CD4-positive, CD25-positive, alpha-beta regulatory T cell (primary cell): ENCODE measurements around the gene IGSF6. TPM values are rescaled to one million over a fixed set of nuclear protein-coding genes. Genes with fewer than 3 reads are reported as not detected.
"Not testable (repeated sequence)": the region's sequence is repeated elsewhere in the genome, so short reads cannot be mapped to it uniquely, and the experiment has no call there.

Source experiments
- ATAC-seq, 2 donors: fragments of 150-1000 bp; cut with Tn5 transposase; one replicate each; pipeline ENCODE4 v1.10.0; 2021; ENCODE audit warnings: low read depth in 2 of 2, moderate number of reproducible peaks in 2 of 2, moderate library complexity in 1 of 2
- DNase-seq, 3 donors: peaks; one replicate each; pipeline versions ENCODE4 v3.0.0 to v3.0.0-alpha.2; 2012 to 2022; ENCODE audit warnings: mixed read lengths in 1 of 3
- H3K27ac ChIP-seq: one replicate; pipeline ENCODE4 v1.7.0; 2013; ENCODE audit warnings: mild to moderate bottlenecking, low read length; ENCODE audit not compliant: insufficient read depth, poor library complexity, severe bottlenecking
- H3K27me3 ChIP-seq: one replicate; pipeline ENCODE4 v1.7.0; 2013; ENCODE audit warnings: low read length; ENCODE audit not compliant: control insufficient read depth, insufficient read depth
- H3K36me3 ChIP-seq: one replicate; pipeline ENCODE4 v1.7.0; 2013; ENCODE audit warnings: mild to moderate bottlenecking, low read length, moderate library complexity; ENCODE audit not compliant: control insufficient read depth, insufficient read depth
- H3K4me1 ChIP-seq: 2 replicates; pipeline ENCODE4 v1.7.0; 2013; ENCODE audit warnings: mild to moderate bottlenecking, low read length; ENCODE audit not compliant: insufficient read depth, control insufficient read depth, poor library complexity, severe bottlenecking
- H3K4me3 ChIP-seq: one replicate; pipeline ENCODE4 v1.7.0; 2013; ENCODE audit warnings: low read depth, mild to moderate bottlenecking, low read length, moderate library complexity
- H3K9me3 ChIP-seq, 2 experiments: 1 replicate in 1 of 2; 2 replicates in 1 of 2; pipeline ENCODE4 v1.7.0; 2013; ENCODE audit warnings: low read length in 2 of 2, mild to moderate bottlenecking in 1 of 2, moderate library complexity in 1 of 2; ENCODE audit not compliant: control insufficient read depth in 2 of 2
- H3K27ac Mint-ChIP-seq, 3 donors: one replicate each; pipeline ENCODE4 v1.8.0; 2020 to 2022; ENCODE audit warnings: mild to moderate bottlenecking in 3 of 3, mixed read lengths in 3 of 3, moderate library complexity in 2 of 3
- H3K27me3 Mint-ChIP-seq: one replicate; pipeline ENCODE4 v1.8.0; 2022; ENCODE audit warnings: mild to moderate bottlenecking, mixed read lengths
- H3K36me3 Mint-ChIP-seq: one replicate; pipeline ENCODE4 v1.8.0; 2020; ENCODE audit warnings: mixed read lengths
- H3K4me1 Mint-ChIP-seq, 4 donors: one replicate each; pipeline ENCODE4 v1.8.0; 2020 to 2022; ENCODE audit warnings: mixed read lengths in 4 of 4, mild to moderate bottlenecking in 1 of 4
- H3K4me3 Mint-ChIP-seq, 4 donors: one replicate each; pipeline ENCODE4 v1.8.0; 2020 to 2022; ENCODE audit warnings: mild to moderate bottlenecking in 4 of 4, mixed read lengths in 4 of 4, moderate library complexity in 3 of 4
- H3K9me3 Mint-ChIP-seq, 7 donors: one replicate each; pipeline ENCODE4 v1.8.0; 2020 to 2022; ENCODE audit warnings: mixed read lengths in 7 of 7, mild to moderate bottlenecking in 3 of 7, moderate library complexity in 2 of 7
- polyA plus RNA-seq, 4 donors: library from polyadenylated mRNA; unstranded; fragments of 300-500 nt; fragmentation: Illumina TruSeq; gene quantifications; one replicate each; pipeline ENCODE4 v1.2.3, GENCODE V29; 2021
- total RNA-seq: library from RNA; stranded (reverse); gene quantifications from one replicate; pipeline ENCODE4 v1.2.3, GENCODE V29; 2022

Gene IGSF6
- total and polyA plus RNA-seq, 5 donors from 2014 or later: 0.13 to 1.1 (median 0.20) TPM

DNA sequence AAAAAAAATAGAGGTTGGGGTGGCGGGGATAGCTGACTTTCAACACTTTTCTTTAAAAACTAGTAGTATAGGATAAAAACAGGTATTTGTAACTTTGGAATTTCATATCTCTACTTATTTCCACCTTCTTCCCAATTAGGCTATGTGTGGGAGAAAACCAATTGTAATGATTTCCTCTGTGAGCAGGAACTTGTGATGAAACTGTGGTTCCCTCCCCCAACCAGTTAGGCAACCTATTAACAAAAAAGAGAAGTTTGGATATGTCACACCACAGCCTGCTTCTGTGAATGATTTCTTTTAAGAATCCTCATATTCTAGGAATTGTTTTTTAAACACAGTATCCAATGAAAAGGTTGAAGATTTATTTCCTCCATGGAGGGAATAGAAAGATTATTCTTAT is 1.9 kb downstream of the IGSF6 start:
- H3K36me3 Mint-ChIP-seq: peaks cover 9% of the 10 kb centered on the region
- peak overlapping the region in 1 of 3 donors; percentile 5 for H3K27ac Mint-ChIP-seq
- no peak overlapping the region for H3K4me3 Mint-ChIP-seq
- Histone ChIP-seq H3K4me3 (no peak overlapping the region), H3K9me3 (no peaks in the 10 kb centered on the region), H3K4me1 (peaks cover 32% of the 10 kb centered on the region), H3K36me3 (peaks cover 12% of the 10 kb centered on the region), H3K27ac (no peak overlapping the region), H3K27me3 (no peaks in the 10 kb centered on the region)
- DNase-seq (no peak), ATAC-seq (no peak)
- no peaks in the 10 kb centered on the region for H3K27me3 Mint-ChIP-seq
- no peaks in the 10 kb centered on the region for H3K9me3 Mint-ChIP-seq
- peaks cover 9 to 55% (median 30%) of the 10 kb centered on the region in 4 donors for H3K4me1 Mint-ChIP-seq

DNA sequence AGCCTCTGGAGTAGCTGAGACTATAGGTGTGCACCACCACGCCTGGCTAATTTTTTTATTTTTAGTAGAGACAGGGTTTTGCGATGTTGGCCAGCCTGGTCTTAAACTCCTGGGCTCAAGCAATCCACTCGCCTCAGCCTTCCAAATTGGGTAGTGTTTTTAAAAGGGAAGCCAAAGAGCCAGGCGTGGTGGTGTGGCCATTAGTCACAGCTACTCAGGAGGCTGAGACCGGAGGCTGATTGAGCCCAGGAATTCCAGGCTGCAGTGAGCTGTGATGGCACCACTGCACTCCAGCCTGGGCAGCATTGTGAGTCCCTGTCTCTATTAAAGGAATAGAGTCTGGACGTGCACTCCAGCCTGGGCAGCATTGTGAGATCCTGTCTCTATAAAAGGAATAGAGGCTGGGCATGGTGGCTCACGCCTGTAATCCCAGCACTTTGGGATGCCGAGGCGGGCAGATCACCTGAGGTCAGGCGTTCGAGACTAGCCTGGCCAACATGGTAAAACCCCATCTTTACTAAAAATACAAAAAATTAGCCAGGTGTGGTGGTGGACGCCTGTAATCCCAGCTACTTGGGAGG is 2.5 kb downstream of the IGSF6 start:
- ATAC-seq, H3K27ac ChIP-seq, H3K27me3 ChIP-seq, H3K27me3 Mint-ChIP-seq, H3K9me3 Mint-ChIP-seq, H3K9me3 ChIP-seq, H3K4me3 ChIP-seq, DNase-seq, H3K27ac Mint-ChIP-seq, H3K36me3 ChIP-seq, H3K36me3 Mint-ChIP-seq, H3K4me3 Mint-ChIP-seq: not testable (repeated sequence)
- H3K4me1 Mint-ChIP-seq: peaks cover 11 to 61% (median 35%) of the 10 kb centered on the region in 4 donors
- peaks cover 33% of the 10 kb centered on the region for H3K4me1 ChIP-seq

DNA sequence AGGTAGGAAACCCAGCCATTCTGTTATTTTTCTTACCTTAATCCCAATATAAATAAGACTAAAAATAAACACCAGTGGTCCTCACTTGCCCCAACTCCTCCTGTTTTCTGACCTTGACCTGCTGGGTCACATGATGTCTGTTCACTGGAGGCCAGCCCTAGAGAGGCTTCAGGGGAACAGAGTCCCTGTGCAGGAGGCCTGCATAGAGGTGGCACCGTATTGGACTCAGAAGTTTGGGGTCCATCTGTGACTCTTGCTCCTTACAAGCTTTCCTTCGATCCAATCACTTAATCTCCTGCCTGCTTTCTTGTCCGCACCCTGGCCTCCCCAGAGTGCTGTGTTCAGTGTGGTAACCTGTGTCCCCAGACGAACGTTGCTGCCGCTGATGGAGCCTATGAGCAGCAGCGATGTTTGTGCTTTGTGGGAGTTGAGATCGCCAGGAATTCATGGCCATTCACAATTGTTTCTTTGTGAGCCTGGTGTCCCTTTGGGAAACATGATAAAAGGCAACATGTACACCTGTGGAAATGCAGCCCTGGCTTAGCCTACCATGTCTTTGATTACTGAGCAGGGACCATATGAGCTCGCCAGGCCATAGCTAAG is 4.7 kb downstream of the IGSF6 start:
- Histone ChIP-seq H3K36me3 (no peaks in the 10 kb centered on the region), H3K4me1 (peaks cover 33% of the 10 kb centered on the region), H3K9me3 (no peaks in the 10 kb centered on the region), H3K4me3 (peak overlapping the region; percentile 62), H3K27me3 (no peaks in the 10 kb centered on the region), H3K27ac (peak overlapping the region; percentile 81)
- no peaks in the 10 kb centered on the region for H3K9me3 Mint-ChIP-seq
- H3K4me3 Mint-ChIP-seq: peak overlapping the region; percentile 48 to 89 (median 82)
- peaks cover 17 to 65% (median 35%) of the 10 kb centered on the region in 4 donors for H3K4me1 Mint-ChIP-seq
- no peaks in the 10 kb centered on the region for H3K36me3 Mint-ChIP-seq
- no peak for DNase-seq
- no peak for ATAC-seq
- H3K27me3 Mint-ChIP-seq: no peaks in the 10 kb centered on the region
- peak overlapping the region; percentile 61 to 94 (median 93) for H3K27ac Mint-ChIP-seq

DNA sequence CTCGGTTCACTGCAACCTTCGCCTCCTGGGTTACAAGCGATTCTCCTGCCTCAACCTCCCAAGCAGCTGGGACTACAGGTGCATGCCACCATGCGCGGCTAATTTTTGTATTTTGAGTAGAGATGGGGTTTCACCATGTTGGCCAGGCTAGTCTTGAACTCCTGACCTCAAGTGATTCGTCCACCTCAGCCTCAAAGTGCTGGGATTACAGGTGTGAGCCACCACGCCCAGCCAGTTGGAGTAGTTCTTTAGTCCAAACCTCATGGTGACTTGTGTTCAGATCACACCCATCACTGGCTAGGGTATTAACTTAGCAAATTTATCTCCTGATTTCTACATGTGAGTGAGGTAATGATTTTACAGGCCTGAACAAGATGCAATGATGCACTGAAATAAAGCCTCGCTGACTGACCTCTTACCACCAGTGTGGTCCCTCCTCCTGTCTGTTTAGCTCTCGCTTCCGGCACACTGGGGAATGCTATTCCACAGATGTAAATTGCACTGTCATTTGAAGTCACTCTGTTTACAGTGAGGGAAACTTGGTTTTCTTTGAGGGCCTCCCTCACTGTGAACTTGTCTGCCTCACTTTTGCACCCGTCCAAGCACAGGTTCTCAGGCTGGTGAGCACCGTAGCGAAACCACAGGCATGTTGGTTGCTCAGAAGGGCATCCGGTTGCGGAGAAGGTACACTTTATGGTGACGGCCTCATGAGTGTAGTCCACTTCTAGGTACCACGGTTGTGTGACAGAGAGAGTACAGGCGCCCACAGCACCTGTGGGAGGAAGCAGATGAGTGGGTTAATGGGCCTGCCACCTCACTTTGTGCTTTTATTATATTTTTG is 5.5 kb downstream of the IGSF6 start:
- H3K36me3 Mint-ChIP-seq: no peaks in the 10 kb centered on the region
- H3K9me3 ChIP-seq: no peaks in the 10 kb centered on the region
- H3K4me1 ChIP-seq: peaks cover 33% of the 10 kb centered on the region
- peak overlapping the region; percentile 93 for H3K4me3 ChIP-seq
- ATAC-seq (peak; percentile 93 to 94), DNase-seq (peak; percentile 43 to 94 (median 74))
- peak overlapping the region; percentile 78 to 89 (median 82) for H3K4me3 Mint-ChIP-seq
- H3K9me3 Mint-ChIP-seq: no peaks in the 10 kb centered on the region
- H3K27ac Mint-ChIP-seq: peak overlapping the region; percentile 93 to 99 (median 94)
- peaks cover 15 to 60% (median 35%) of the 10 kb centered on the region in 4 donors for H3K4me1 Mint-ChIP-seq
- H3K27ac ChIP-seq: peak overlapping the region; percentile 81
- no peaks in the 10 kb centered on the region for H3K27me3 ChIP-seq
- H3K36me3 ChIP-seq: no peaks in the 10 kb centered on the region
- H3K27me3 Mint-ChIP-seq: no peaks in the 10 kb centered on the region

DNA sequence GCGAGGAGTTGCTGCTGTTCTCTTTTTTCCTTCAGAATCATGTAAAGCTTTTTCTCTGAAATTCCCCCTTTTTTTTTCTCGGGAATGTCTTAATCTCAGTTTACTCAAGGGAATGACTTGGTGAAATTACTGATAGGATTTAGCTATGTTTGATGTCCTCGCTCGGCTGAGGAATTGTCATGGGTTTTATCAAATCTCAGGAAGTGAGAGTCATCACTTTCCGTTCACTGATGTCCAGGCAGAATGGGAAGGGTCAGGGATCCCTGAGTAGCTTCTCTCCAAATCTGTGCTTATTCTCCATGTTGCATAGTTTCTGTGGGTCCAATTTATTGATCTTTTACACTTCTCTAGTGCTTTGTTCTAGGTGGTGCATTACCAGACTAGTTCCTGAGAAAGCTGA is 6.3 kb downstream of the IGSF6 start:
- Mint-ChIP-seq H3K36me3 (no peaks in the 10 kb centered on the region), H3K27ac (peak overlapping the region; percentile 77 to 94 (median 93)), H3K9me3 (no peaks in the 10 kb centered on the region), H3K27me3 (no peaks in the 10 kb centered on the region), H3K4me1 (peaks cover 11 to 59% (median 34%) of the 10 kb centered on the region in 4 donors), H3K4me3 (peak overlapping the region; percentile 78 to 90 (median 84))
- no peak for DNase-seq
- H3K27ac ChIP-seq: peak overlapping the region; percentile 81
- H3K27me3 ChIP-seq: no peaks in the 10 kb centered on the region
- peaks cover 33% of the 10 kb centered on the region for H3K4me1 ChIP-seq
- H3K9me3 ChIP-seq: no peaks in the 10 kb centered on the region
- H3K4me3 ChIP-seq: peak overlapping the region; percentile 93
- no peak for ATAC-seq
- no peaks in the 10 kb centered on the region for H3K36me3 ChIP-seq

DNA sequence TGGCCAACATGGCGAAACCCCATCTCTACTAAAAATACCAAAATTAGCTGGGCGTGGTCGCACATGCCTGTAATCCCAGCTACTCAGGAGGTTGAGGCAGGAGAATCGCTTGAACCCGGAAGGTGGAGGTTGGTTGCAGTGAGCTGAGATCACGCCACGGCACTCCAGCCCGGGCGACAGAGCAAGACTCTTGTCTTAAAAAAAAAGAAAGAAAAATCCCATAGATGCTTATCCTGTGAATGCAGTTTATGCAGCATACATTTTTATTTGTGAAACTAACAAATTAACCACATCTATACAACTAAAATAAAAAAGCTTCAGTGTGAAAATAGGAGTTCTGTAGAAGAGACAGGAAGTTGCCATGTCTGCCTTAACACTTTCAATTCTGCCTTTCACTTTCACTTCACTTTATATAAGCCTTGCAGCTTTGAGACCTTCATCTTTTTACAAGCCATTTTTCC is 7.1 kb downstream of the IGSF6 start:
- peaks cover 36% of the 10 kb centered on the region for H3K4me1 ChIP-seq
- peak overlapping the region; percentile 93 for H3K4me3 ChIP-seq
- H3K27ac Mint-ChIP-seq: peak overlapping the region; percentile 77 to 94 (median 93)
- H3K9me3 Mint-ChIP-seq: no peaks in the 10 kb centered on the region
- DNase-seq (peak in 2 of 3 donors; percentile 75 to 86), ATAC-seq (peak; percentile 39)
- peak overlapping the region; percentile 81 for H3K27ac ChIP-seq
- peak overlapping the region; percentile 76 to 90 (median 84) for H3K4me3 Mint-ChIP-seq
- H3K27me3 Mint-ChIP-seq: no peaks in the 10 kb centered on the region
- peaks cover 16 to 65% (median 39%) of the 10 kb centered on the region in 4 donors for H3K4me1 Mint-ChIP-seq
- H3K9me3 ChIP-seq: no peaks in the 10 kb centered on the region
- H3K36me3 Mint-ChIP-seq: no peaks in the 10 kb centered on the region
- no peaks in the 10 kb centered on the region for H3K27me3 ChIP-seq
- H3K36me3 ChIP-seq: no peaks in the 10 kb centered on the region

DNA sequence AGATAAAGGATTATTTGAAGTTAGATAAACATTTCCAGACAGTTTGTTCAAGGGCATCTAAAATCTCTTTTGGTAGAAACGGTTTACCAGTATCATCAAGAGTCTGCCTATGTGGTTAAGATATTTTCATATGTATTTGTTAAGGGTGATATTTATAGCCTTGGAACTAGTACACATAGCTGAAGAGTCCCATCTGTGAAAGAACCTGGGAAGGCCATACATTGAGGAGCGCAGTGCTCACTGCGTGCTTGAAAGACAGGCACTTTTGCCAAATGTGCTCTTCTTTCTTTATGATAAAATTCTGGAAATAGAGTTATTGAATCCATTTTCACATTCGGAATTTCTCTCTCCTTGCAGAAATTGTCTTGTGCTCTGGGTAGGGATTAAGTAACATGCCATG is 7.7 kb downstream of the IGSF6 start:
- no peaks in the 10 kb centered on the region for H3K36me3 Mint-ChIP-seq
- H3K27ac Mint-ChIP-seq: peak overlapping the region; percentile 77 to 94 (median 93)
- H3K4me1 Mint-ChIP-seq: peaks cover 16 to 63% (median 39%) of the 10 kb centered on the region in 4 donors
- H3K4me3 Mint-ChIP-seq: peak overlapping the region; percentile 76 to 90 (median 84)
- Histone ChIP-seq H3K4me3 (peak overlapping the region; percentile 93), H3K4me1 (peaks cover 43% of the 10 kb centered on the region), H3K36me3 (no peaks in the 10 kb centered on the region), H3K27ac (peak overlapping the region; percentile 81), H3K9me3 (no peaks in the 10 kb centered on the region), H3K27me3 (no peaks in the 10 kb centered on the region)
- no peaks in the 10 kb centered on the region for H3K27me3 Mint-ChIP-seq
- ATAC-seq (no peak), DNase-seq (no peak)
- H3K9me3 Mint-ChIP-seq: no peaks in the 10 kb centered on the region
